Heart right ventricle (tissue), 16 donors: Measurements from ENCODE around the gene TROAP. TPM values are rescaled to one million over a fixed set of nuclear protein-coding genes. Genes with fewer than 3 reads are reported as not detected.

Experiments
- ATAC-seq, 8 donors: fragments of 200-7000 bp; cut with Tn5 transposase; one replicate each; pipeline ENCODE4 v1.9.1; 2020; ENCODE audit warnings: mild to moderate bottlenecking in 8 of 8, moderate library complexity in 8 of 8, moderate number of reproducible peaks in 1 of 8
- DNase-seq, 2 donors: peaks; one replicate each; pipeline ENCODE4 v3.0.0-alpha.2; 2020
- H3K27ac ChIP-seq, 10 donors: fragments of 200-600 bp; sonication (generic) in 2 of 10; one replicate each; pipeline versions ENCODE4 v1.5.0 to v1.8.0; 2020 to 2022; ENCODE audit warnings: mild to moderate bottlenecking in 3 of 10
- H3K27me3 ChIP-seq, 7 donors: fragments of 200-600 bp; one replicate each; pipeline ENCODE4 v1.8.0; 2021 to 2022; ENCODE audit warnings: mild to moderate bottlenecking in 2 of 7
- H3K36me3 ChIP-seq, 9 donors: fragments of 200-600 bp; sonication (generic) in 1 of 9; one replicate each; pipeline versions ENCODE4 v1.5.0 to v1.8.0; 2020 to 2022; ENCODE audit warnings: mild to moderate bottlenecking in 2 of 9
- H3K4me1 ChIP-seq, 9 donors: fragments of 200-600 bp; sonication (generic) in 1 of 9; one replicate each; pipeline versions ENCODE4 v1.5.0 to v1.8.0; 2020 to 2022; ENCODE audit warnings: mild to moderate bottlenecking in 4 of 9
- H3K4me3 ChIP-seq, 10 donors: fragments of 200-600 bp; sonication (generic) in 2 of 10; one replicate each; pipeline versions ENCODE4 v1.5.0 to v1.8.0; 2020 to 2022; ENCODE audit warnings: mild to moderate bottlenecking in 7 of 10, moderate library complexity in 2 of 10
- H3K9me3 ChIP-seq, 11 donors: fragments of 200-600 bp in 10 of 11; sonication (generic) in 2 of 11; one replicate each; pipeline versions ENCODE4 v1.5.0 to v1.8.0; 2013 to 2022; ENCODE audit warnings: mild to moderate bottlenecking in 2 of 11, control low read depth in 1 of 11, moderate library complexity in 1 of 11
- WGBS, 2 donors: extraction: QIAGEN DNeasy Blood & Tissue Kit; methylation state at CpG; one replicate each; pipeline ENCODE4 v1.1.7; 2013; ENCODE audit warnings: inconsistent platforms in 1 of 2; 5-methylcytosine and 5-hydroxymethylcytosine counted together
- intact Hi-C, 10 donors: fragments of 100-400 bp; cut with DNase I; formaldehyde crosslinking; loops; one replicate each; pipeline versions ENCODE4 v1.11.1 to v1.14.2; 2022
- polyA plus RNA-seq, 2 donors: library from polyadenylated mRNA; stranded (reverse); fragments of 200-250 nt; gene quantifications; one replicate each; pipeline ENCODE4 v1.2.3, GENCODE V29; 2013
- total RNA-seq, 10 donors: library from RNA; stranded (reverse); fragmentation: NEBNext Ultra II Directional in 3 of 10; extraction: Animal tissue kit (Norgen Biotek cat#: 25700) in 3 of 10; gene quantifications; one replicate each; pipeline versions ENCODE4 v1.2.1 to v1.2.4, GENCODE V29; 2021 to 2023
- TF ChIP-seq, protein P1 (sequence below), 9 donors: fragments of 200-600 bp; sonication (generic) in 2 of 9; IDR thresholded peaks; one replicate each; pipeline versions ENCODE4 v1.5.0 to v1.8.0; 2021 to 2022; ENCODE audit warnings: antibody characterized with exemption in 9 of 9, mild to moderate bottlenecking in 5 of 9, moderate library complexity in 1 of 9
- donor health status: Arrhythmogenic right ventricular cardiomyopathy.
- donor health status: ischemic (EF 13 %, LVEDD 7.1; RV severe dilation, severe dysfunction).
- donor health status: healthy with polysubstance abuse.
- donor health status: DM: no; HTN: yes; CAD: no.
- donor health status: DM: no; HTN: no; CAD: no.
- donor health status: ischemic (EF 25% LVEDD 6.9; RV normal size, moderate dysfunction).
- donor health status: ischemic (EF 25% LVEDD 5.7; RV mildly dilated, moderate dysfunction).
- donor health status: healthy.
- donor health status: DM: yes; HTN: yes; CAD: no.
- donor health status: Ischemic cardiomyopathy.
- donor health status: ischemic (EF 35%, LVEDD 5.7; RV mildly dilated, moderate dysfunction).
- donor health status: nonischemic (EF 11% LVEDD 7.7; RV severe dilation, severe dysfunction).
- donor health status: DM: yes; HTN: yes; CAD: no.
- donor health status: PGD.
- donor health status: ischemic (EF 29% LVEDD 5.4; RV normal size, mild dysfunction).
- donor health status: nonischemic (EF 23%, LVEDD 6.1; RV moderate dilation, normal function).

TROAP gene
- total and polyA plus RNA-seq, 12 donors: 0.20 to 4.9 (median 0.72) TPM; not detected in 3

DNA sequence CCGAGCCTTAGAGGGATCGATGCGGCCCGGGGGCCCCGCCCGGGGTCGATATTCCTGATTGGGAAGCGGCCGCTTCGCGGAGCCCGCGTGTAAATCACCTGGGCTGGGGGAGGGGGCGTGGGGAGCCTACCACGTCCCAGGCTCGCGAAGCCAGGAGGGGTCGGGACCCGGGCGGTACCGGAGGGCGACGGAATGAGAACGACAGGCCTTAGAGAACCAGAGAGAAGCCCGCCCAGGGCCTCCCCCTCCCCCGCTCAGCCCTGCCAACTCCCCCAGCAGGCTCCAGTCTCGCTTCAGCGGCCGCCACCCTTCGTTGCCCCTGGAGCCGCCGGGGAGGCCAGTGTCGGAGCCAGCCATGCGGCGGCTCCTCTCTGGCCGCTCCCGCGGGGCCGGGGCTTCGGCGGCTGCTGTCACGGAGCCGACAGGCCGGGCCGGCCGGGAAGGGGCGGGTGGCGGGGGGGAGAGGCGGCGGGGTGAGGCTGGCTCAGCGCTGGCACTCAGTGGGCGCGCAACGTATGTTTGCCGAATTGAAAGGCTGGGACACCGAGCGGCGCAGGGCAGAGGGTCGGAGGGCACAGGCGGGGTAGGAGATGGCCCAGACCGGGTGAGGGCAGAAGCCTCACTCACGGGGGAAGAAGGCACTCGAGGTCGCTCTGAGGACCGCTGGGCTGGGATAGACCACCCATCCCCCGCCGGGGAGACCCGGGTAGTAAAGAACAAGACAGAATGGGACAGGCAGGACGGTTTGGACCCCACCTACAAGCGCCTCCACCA is 22.2 kb downstream of the TROAP start:
- TF ChIP-seq, protein P1, sequence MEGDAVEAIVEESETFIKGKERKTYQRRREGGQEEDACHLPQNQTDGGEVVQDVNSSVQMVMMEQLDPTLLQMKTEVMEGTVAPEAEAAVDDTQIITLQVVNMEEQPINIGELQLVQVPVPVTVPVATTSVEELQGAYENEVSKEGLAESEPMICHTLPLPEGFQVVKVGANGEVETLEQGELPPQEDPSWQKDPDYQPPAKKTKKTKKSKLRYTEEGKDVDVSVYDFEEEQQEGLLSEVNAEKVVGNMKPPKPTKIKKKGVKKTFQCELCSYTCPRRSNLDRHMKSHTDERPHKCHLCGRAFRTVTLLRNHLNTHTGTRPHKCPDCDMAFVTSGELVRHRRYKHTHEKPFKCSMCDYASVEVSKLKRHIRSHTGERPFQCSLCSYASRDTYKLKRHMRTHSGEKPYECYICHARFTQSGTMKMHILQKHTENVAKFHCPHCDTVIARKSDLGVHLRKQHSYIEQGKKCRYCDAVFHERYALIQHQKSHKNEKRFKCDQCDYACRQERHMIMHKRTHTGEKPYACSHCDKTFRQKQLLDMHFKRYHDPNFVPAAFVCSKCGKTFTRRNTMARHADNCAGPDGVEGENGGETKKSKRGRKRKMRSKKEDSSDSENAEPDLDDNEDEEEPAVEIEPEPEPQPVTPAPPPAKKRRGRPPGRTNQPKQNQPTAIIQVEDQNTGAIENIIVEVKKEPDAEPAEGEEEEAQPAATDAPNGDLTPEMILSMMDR (IDR thresholded peaks at IDR 0.05): no peak
- Histone ChIP-seq H3K4me3 (peak overlapping the region in 9 of 10 donors; percentile 23 to 51 (median 43)), H3K9me3 (no peaks in the 10 kb centered on the region), H3K36me3 (no peaks in the 10 kb centered on the region), H3K27me3 (peaks cover 16 to 100% (median 80%) of the 10 kb centered on the region in 7 donors), H3K27ac (no peak overlapping the region), H3K4me1 (peaks cover 32 to 64% (median 57%) of the 10 kb centered on the region in 9 donors)
- DNase-seq (no peak), ATAC-seq (peak in 2 of 8 donors; percentile 5 to 7)
- intact Hi-C loops: loop anchor here in 2 of 10 donors (2.0 to 10.0 kb wide), 2 partner anchors 50 to 56 kb away; partner anchors contain the start of gene PRPH (in 1 of the 2)
- 2 to 3% methylated on average over 66 to 70 of the region's 70 CpGs for WGBS, 2 donors

DNA sequence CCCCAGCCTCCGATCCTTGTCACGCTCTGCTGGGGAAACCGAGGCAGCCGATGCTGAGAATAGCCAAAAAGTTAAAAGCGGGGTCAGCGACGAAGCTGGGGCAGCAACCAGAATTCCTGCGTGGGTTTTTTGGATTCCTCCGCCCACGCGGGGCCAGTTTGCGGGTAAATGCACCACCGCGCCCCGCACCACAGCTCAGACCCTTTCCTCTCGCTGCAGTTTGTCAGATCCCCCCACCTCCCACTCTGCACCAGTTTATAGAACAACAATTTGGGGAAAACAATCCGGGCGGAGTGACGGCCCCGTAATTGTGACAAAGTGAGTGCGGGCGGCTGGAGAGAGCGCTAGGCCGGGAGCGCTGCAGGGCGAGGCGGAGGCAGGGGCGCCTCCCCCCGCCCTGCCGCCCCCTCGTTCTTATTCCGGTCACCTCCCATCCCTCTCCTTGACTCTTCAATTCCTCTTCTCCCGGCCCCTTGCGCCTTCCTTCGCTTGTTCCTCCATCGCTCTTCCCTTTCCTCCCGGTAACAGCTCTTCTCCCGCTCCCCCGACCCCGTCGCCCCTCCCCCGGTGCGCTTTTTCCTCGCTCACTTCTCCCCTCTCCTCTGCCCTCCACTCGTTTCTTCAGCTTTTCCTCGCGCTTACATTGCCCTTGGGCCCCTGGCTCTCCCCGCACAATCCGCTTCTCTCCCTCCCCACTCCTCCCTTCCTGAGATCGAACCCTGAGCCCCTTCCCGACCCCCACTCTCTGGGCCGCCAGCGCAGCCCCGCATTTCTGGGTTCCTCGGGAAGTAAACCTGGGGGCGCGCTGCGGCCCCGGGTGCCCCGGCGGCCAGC is 23.0 kb downstream of the TROAP start:
- H3K4me3 ChIP-seq: peak overlapping the region in 9 of 10 donors; percentile 23 to 51 (median 43)
- DNase-seq (no peak), ATAC-seq (no peak)
- no peaks in the 10 kb centered on the region for H3K9me3 ChIP-seq
- H3K36me3 ChIP-seq: no peaks in the 10 kb centered on the region
- peaks cover 32 to 64% (median 57%) of the 10 kb centered on the region in 9 donors for H3K4me1 ChIP-seq
- no peak overlapping the region for H3K27ac ChIP-seq
- WGBS, 2 donors: 2 to 3% methylated on average over 60 to 61 of the region's 61 CpGs
- TF ChIP-seq, protein P1 (IDR thresholded peaks at IDR 0.05): no peak
- intact Hi-C loops: loop anchor here in 2 of 10 donors (2.0 to 10.0 kb wide), 2 partner anchors 51 to 57 kb away; partner anchors contain the start of gene PRPH (in 1 of the 2)
- peaks cover 16 to 98% (median 80%) of the 10 kb centered on the region in 7 donors for H3K27me3 ChIP-seq

DNA sequence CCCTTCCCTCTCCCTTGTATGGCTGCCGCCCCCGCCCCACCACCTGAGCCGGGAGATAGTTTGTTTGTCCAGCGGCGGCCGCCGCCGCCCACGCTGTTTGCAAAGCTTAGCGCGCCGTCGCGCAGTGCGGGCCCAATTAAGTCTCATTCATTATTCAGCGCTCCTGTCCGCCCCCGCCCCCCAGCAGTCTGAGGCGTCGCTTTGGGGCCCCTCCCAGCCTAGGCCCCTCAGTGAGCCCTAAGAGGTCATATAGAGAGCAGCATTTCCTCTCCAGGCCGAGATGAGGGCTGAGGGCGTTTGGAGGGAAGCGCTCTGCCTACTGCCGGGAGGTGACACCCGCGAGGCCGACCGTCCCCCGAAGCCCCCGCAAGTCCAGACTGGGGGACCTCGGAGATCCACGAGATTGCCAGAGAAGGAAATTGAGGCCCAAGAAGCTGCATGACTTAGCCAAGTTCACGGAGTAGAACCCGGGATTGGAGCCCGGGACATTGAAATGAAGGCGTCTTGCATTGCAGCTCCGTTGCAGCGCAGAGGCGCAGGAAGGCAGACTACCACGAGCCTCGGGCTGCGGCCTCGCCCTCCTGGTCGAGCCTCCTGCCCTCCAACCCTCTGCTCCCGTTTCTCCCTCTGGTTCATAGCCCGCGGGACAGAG is 23.7 kb downstream of the TROAP start, which contains the start of gene DNAJC22:
Gene DNAJC22, plus strand, starts transcription at position 230 of the 652 bp plus-strand sequence. CDS start 1,985 bp downstream, outside the sequence.
- DNase-seq (no peak), ATAC-seq (peak in 6 of 8 donors; percentile 4 to 26 (median 14))
- TF ChIP-seq, protein P1 (IDR thresholded peaks at IDR 0.05): no peak
- H3K27me3 ChIP-seq: peaks cover 22 to 98% (median 84%) of the 10 kb centered on the region in 7 donors
- H3K36me3 ChIP-seq: no peaks in the 10 kb centered on the region
- H3K4me1 ChIP-seq: peaks cover 32 to 63% (median 54%) of the 10 kb centered on the region in 9 donors
- no peaks in the 10 kb centered on the region for H3K9me3 ChIP-seq
- intact Hi-C loops: loop anchor here in 1 of 10 donors (10.0 kb wide), 1 partner anchor 52 kb away; the partner anchor contains the start of gene PRPH
- H3K4me3 ChIP-seq: peak within 1 kb of the TSS in 9 of 10 donors; percentile 23 to 51 (median 43)
- H3K27ac ChIP-seq: no peak within 1 kb of the TSS
- WGBS, 2 donors: 1 to 2% methylated on average over 47 of the region's 47 CpGs
